ENCODE measurements around the gene TMCC1. TPM values are rescaled to one million over a fixed set of nuclear protein-coding genes. Genes with fewer than 3 reads are reported as not detected.

Gene TMCC1
- total and polyA plus RNA-seq, 7 experiments from 2014 or later, result 2.6 to 39.4 (median 35.5) TPM

DNA sequence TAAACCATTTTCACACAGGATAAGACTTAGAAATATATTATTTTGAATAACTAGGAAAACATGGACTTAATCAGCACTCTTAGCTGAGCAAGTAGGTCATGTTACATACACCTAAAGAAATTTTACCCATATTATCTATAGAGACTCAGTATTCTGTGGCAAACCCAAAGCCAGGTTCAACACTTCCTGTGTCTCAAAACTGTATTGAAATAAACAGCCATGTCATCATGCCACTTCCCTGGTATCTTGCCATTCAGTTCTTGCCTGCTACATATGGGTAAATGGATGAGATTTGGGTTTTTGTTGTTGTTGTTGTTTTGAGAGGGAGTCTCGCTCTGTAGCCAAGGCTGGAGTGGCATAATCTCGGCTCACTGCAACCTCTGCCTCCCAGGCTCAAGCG, 145.5 kb downstream of the TMCC1 start:
- ATAC-seq, result no peak

DNA sequence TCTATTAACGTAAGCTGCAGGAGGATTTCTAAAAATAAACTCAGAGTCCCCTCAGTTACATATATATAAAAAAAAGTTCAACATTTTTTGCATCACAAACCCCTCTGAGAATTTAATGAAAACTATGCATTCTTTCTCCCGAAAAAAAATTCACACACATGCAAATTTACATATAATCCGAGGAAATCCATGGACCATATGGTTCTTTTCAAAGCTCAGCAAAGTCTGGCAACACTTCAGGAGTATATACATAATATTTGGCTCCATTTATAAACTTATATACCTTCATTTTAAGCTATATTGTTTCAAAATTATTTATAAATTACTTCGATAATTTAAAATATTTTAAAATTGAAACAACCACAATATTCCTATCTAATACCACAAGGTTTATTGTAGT, 146.4 kb downstream of the TMCC1 start:
- no peaks in the 10 kb centered on the region for H3K36me3 Mint-ChIP-seq
- no peak overlapping the region for H3K27ac Mint-ChIP-seq
- CTCF ChIA-PET, result no interaction called here

More for the DNA sequence above, 145.5 kb downstream of the TMCC1 start:
- intact Hi-C loops (cut with micrococcal nuclease), result no loop called here
- no peak for DNase-seq
- H3K4me1 ChIP-seq (ENCODE audit: control insufficient read depth in 2 of 2, insufficient read depth in 2 of 2, low read length in 2 of 2), result no peaks in the 10 kb centered on the region
- H3K36me3 ChIP-seq (ENCODE audit: control insufficient read depth in 2 of 3, insufficient read depth in 3 of 3, low read length in 3 of 3), result no peaks in the 10 kb centered on the region
- no peak overlapping the region for H3K27ac ChIP-seq (ENCODE audit: low read depth, low read length)
- Mint-ChIP-seq H3K36me3 (peaks cover 5 to 6% (median 5%) of the 10 kb centered on the region in 5 donors), H3K27ac (no peak overlapping the region), H3K27me3 (no peaks in the 10 kb centered on the region), H3K9me3 (peaks cover 0 to 6% (median 5%) of the 10 kb centered on the region in 11 donors), H3K4me1 (peaks cover 2 to 17% (median 10%) of the 10 kb centered on the region in 7 donors), H3K4me3 (no peak overlapping the region)
- ChIA-PET CTCF (no interaction called here), POLR2A (no interaction called here)
- H3K4me3 ChIP-seq (ENCODE audit: low read length), result no peak overlapping the region
- no peaks in the 10 kb centered on the region for H3K27me3 ChIP-seq (ENCODE audit: control insufficient read depth in 2 of 2, insufficient read depth in 2 of 2, low read length in 2 of 2)
- peaks cover 0 to 3% (median 0%) of the 10 kb centered on the region in 3 experiments for H3K9me3 ChIP-seq (ENCODE audit: control insufficient read depth in 2 of 3, low read length in 3 of 3)

DNA sequence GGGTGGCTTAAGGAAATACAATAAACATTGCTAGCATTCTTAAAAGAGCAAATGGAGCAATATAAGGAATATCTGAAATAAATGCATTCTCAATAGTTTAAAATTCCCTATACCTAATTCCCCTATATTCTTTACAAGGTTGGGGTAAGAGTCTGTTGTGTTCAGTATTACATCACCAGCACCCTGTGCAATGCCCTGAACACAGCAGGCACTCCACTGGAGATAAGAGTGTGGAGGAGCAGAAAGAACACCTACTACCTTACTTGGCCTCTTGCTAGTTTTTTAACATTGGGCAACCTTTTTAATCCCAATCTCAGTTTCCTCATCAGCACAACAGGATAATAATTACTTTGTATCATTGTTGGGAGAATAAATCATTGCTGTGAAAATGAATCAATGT, 146.9 kb downstream of the TMCC1 start:
- POLR2A ChIA-PET, result no interaction called here
- no peak overlapping the region for H3K27ac Mint-ChIP-seq
- CTCF ChIA-PET, result interaction anchor here (0.7 kb wide), 1 partner anchor 1182 kb away, joined by 3 read pairs; no protein-coding TSS in a partner anchor

More for the DNA sequence above, 146.4 kb downstream of the TMCC1 start:
- intact Hi-C loops (cut with micrococcal nuclease), result no loop called here
- no peak overlapping the region for H3K4me3 Mint-ChIP-seq
- peaks cover 2 to 25% (median 15%) of the 10 kb centered on the region in 7 donors for H3K4me1 Mint-ChIP-seq
- Histone ChIP-seq H3K4me1 (ENCODE audit: control insufficient read depth in 2 of 2, insufficient read depth in 2 of 2, low read length in 2 of 2) (no peaks in the 10 kb centered on the region), H3K27ac (ENCODE audit: low read depth, low read length) (no peak overlapping the region), H3K9me3 (ENCODE audit: control insufficient read depth in 2 of 3, low read length in 3 of 3) (no peaks in the 10 kb centered on the region), H3K27me3 (ENCODE audit: control insufficient read depth in 2 of 2, insufficient read depth in 2 of 2, low read length in 2 of 2) (no peaks in the 10 kb centered on the region), H3K36me3 (ENCODE audit: control insufficient read depth in 2 of 3, insufficient read depth in 3 of 3, low read length in 3 of 3) (no peaks in the 10 kb centered on the region), H3K4me3 (ENCODE audit: low read length) (no peak overlapping the region)
- H3K27me3 Mint-ChIP-seq, result no peaks in the 10 kb centered on the region
- POLR2A ChIA-PET, result no interaction called here
- H3K9me3 Mint-ChIP-seq, result no peaks in the 10 kb centered on the region
- DNase-seq, result no peak
- ATAC-seq, result no peak

DNA sequence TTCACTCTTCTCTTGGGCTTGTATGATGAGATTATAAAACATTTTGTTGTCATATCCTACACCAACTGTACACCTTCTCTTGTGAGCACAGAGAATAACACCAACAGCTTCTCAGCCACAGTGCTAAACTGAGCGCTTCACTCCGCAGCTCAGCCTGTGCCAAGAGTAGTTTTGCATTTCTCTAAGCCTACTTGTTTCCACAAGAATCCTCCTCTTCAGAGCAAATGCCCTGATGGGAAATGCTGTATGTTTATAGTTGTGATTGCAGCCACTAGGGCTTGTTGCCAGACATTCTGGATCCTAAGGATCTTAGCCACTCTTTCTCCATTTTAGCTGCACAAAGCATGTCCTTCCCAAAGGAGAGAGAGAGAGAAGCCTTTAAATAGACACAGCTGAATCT, 148.3 kb downstream of the TMCC1 start:
- CTCF ChIA-PET, result interaction anchor here (0.6 kb wide), 1 partner anchor 19 kb away, joined by 3 read pairs; no protein-coding TSS in a partner anchor
- Histone ChIP-seq H3K36me3 (ENCODE audit: control insufficient read depth in 2 of 3, insufficient read depth in 3 of 3, low read length in 3 of 3) (no peaks in the 10 kb centered on the region), H3K9me3 (ENCODE audit: control insufficient read depth in 2 of 3, low read length in 3 of 3) (no peaks in the 10 kb centered on the region), H3K27me3 (ENCODE audit: control insufficient read depth in 2 of 2, insufficient read depth in 2 of 2, low read length in 2 of 2) (no peaks in the 10 kb centered on the region), H3K27ac (ENCODE audit: low read depth, low read length) (no peak overlapping the region), H3K4me1 (ENCODE audit: control insufficient read depth in 2 of 2, insufficient read depth in 2 of 2, low read length in 2 of 2) (no peaks in the 10 kb centered on the region), H3K4me3 (ENCODE audit: low read length) (no peak overlapping the region)
- peaks cover 2 to 32% (median 21%) of the 10 kb centered on the region in 7 donors for H3K4me1 Mint-ChIP-seq
- POLR2A ChIA-PET, result no interaction called here
- ATAC-seq (no peak), DNase-seq (no peak)
- no peaks in the 10 kb centered on the region for H3K9me3 Mint-ChIP-seq
- H3K36me3 Mint-ChIP-seq, result no peaks in the 10 kb centered on the region
- intact Hi-C loops (cut with micrococcal nuclease), result no loop called here
- no peak overlapping the region for H3K27ac Mint-ChIP-seq
- no peaks in the 10 kb centered on the region for H3K27me3 Mint-ChIP-seq
- H3K4me3 Mint-ChIP-seq, result no peak overlapping the region

More for the DNA sequence above, 146.9 kb downstream of the TMCC1 start:
- no peaks in the 10 kb centered on the region for H3K27me3 ChIP-seq (ENCODE audit: control insufficient read depth in 2 of 2, insufficient read depth in 2 of 2, low read length in 2 of 2)
- Mint-ChIP-seq H3K4me3 (no peak overlapping the region), H3K9me3 (no peaks in the 10 kb centered on the region), H3K36me3 (no peaks in the 10 kb centered on the region), H3K4me1 (peaks cover 2 to 30% (median 20%) of the 10 kb centered on the region in 7 donors), H3K27me3 (no peaks in the 10 kb centered on the region)
- no peaks in the 10 kb centered on the region for H3K4me1 ChIP-seq (ENCODE audit: control insufficient read depth in 2 of 2, insufficient read depth in 2 of 2, low read length in 2 of 2)
- H3K36me3 ChIP-seq (ENCODE audit: control insufficient read depth in 2 of 3, insufficient read depth in 3 of 3, low read length in 3 of 3), result no peaks in the 10 kb centered on the region
- no peaks in the 10 kb centered on the region for H3K9me3 ChIP-seq (ENCODE audit: control insufficient read depth in 2 of 3, low read length in 3 of 3)
- DNase-seq (no peak), ATAC-seq (no peak)
- intact Hi-C loops (cut with micrococcal nuclease), result no loop called here
- no peak overlapping the region for H3K27ac ChIP-seq (ENCODE audit: low read depth, low read length)
- no peak overlapping the region for H3K4me3 ChIP-seq (ENCODE audit: low read length)

DNA sequence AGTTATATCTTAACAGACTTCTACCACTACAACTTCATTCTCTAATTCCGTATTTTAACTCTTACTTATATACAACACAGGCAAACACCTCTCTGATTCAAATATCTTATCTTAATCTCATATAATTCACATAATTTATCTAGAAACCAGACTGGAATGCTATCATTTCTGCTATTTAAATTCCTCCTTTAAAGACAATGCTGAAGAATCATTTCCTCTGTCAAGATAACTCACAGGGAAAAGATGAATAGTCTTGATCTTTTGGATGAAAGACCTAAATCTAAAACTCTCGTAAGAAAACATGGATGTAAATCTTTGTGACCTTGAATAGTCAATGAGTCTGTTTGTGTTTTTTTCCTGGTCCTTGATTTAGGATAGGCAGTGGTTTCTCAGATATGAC, 151.7 kb downstream of the TMCC1 start:
- no peaks in the 10 kb centered on the region for H3K27me3 Mint-ChIP-seq
- no peaks in the 10 kb centered on the region for H3K4me1 ChIP-seq (ENCODE audit: control insufficient read depth in 2 of 2, insufficient read depth in 2 of 2, low read length in 2 of 2)
- ChIA-PET POLR2A (no interaction called here), CTCF (no interaction called here)
- H3K4me3 Mint-ChIP-seq, result no peak overlapping the region
- H3K4me1 Mint-ChIP-seq, result peaks cover 0 to 27% (median 18%) of the 10 kb centered on the region in 7 donors
- no peaks in the 10 kb centered on the region for H3K9me3 ChIP-seq (ENCODE audit: control insufficient read depth in 2 of 3, low read length in 3 of 3)
- no peak overlapping the region for H3K27ac Mint-ChIP-seq
- no peak for DNase-seq
- no peak for ATAC-seq
- intact Hi-C loops (cut with micrococcal nuclease), result no loop called here
- H3K36me3 Mint-ChIP-seq, result peaks cover 0 to 7% (median 0%) of the 10 kb centered on the region in 5 donors
- H3K27ac ChIP-seq (ENCODE audit: low read depth, low read length), result no peak overlapping the region
- H3K9me3 Mint-ChIP-seq, result no peaks in the 10 kb centered on the region
- H3K27me3 ChIP-seq (ENCODE audit: control insufficient read depth in 2 of 2, insufficient read depth in 2 of 2, low read length in 2 of 2), result no peaks in the 10 kb centered on the region
- H3K36me3 ChIP-seq (ENCODE audit: control insufficient read depth in 2 of 3, insufficient read depth in 3 of 3, low read length in 3 of 3), result no peaks in the 10 kb centered on the region
- H3K4me3 ChIP-seq (ENCODE audit: low read length), result no peak overlapping the region

DNA sequence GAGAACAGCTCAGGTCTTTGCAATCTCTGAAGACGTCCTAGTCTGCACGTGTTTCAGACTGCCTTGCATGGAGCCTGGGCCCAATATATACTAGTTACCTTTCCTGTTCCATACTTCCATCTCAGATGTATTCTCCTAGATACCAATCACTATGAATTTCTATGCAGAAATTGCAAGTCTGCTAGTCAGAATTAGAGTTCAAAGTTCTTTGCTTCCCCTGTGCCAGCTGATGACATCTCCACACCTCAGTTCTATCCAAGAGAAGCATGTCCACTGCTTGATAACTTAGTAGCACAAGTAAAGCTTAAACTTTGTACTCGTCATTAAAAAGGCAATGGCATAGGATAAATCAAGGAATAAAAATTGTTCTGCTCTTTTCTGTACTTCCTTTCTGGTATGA, 153.4 kb downstream of the TMCC1 start:
- H3K27me3 ChIP-seq (ENCODE audit: control insufficient read depth in 2 of 2, insufficient read depth in 2 of 2, low read length in 2 of 2), result no peaks in the 10 kb centered on the region
- Mint-ChIP-seq H3K27me3 (no peaks in the 10 kb centered on the region), H3K4me3 (no peak overlapping the region), H3K27ac (no peak overlapping the region), H3K9me3 (no peaks in the 10 kb centered on the region), H3K4me1 (peaks cover 0 to 25% (median 14%) of the 10 kb centered on the region in 7 donors), H3K36me3 (peaks cover 0 to 14% (median 6%) of the 10 kb centered on the region in 5 donors)
- ATAC-seq (no peak), DNase-seq (no peak)
- H3K9me3 ChIP-seq (ENCODE audit: control insufficient read depth in 2 of 3, low read length in 3 of 3), result no peaks in the 10 kb centered on the region
- H3K4me1 ChIP-seq (ENCODE audit: control insufficient read depth in 2 of 2, insufficient read depth in 2 of 2, low read length in 2 of 2), result no peaks in the 10 kb centered on the region
- intact Hi-C loops (cut with micrococcal nuclease), result no loop called here
- no peaks in the 10 kb centered on the region for H3K36me3 ChIP-seq (ENCODE audit: control insufficient read depth in 2 of 3, insufficient read depth in 3 of 3, low read length in 3 of 3)
- no peak overlapping the region for H3K4me3 ChIP-seq (ENCODE audit: low read length)
- no peak overlapping the region for H3K27ac ChIP-seq (ENCODE audit: low read depth, low read length)
- ChIA-PET POLR2A (no interaction called here), CTCF (no interaction called here)

DNA sequence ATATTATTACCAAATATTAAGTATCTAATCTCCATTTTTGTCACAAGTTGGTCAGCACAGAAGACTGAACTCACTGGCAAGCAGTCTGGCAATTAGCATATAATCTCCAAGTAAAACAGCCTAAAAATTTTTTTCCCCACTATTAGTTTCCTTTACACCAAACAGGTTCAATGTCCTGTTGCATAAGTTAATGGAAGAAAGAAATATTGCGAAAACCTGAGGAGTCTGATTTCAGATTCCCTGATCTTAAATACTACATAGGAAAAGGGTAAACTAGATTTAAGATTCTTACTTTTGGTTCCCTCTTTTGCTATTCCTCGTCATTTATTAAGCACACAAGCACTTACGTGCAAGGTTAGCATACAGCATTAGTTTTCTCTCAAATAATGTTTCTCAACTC, 153.9 kb downstream of the TMCC1 start:
- ATAC-seq (no peak), DNase-seq (no peak)
- ChIA-PET POLR2A (no interaction called here), CTCF (no interaction called here)
- Mint-ChIP-seq H3K4me1 (peaks cover 0 to 20% (median 14%) of the 10 kb centered on the region in 7 donors), H3K9me3 (no peaks in the 10 kb centered on the region), H3K4me3 (no peak overlapping the region), H3K36me3 (peaks cover 0 to 14% (median 6%) of the 10 kb centered on the region in 5 donors), H3K27ac (peak overlapping the region in 1 of 9 donors; percentile 37), H3K27me3 (no peaks in the 10 kb centered on the region)
- intact Hi-C loops (cut with micrococcal nuclease), result no loop called here
- Histone ChIP-seq H3K4me1 (ENCODE audit: control insufficient read depth in 2 of 2, insufficient read depth in 2 of 2, low read length in 2 of 2) (no peaks in the 10 kb centered on the region), H3K27me3 (ENCODE audit: control insufficient read depth in 2 of 2, insufficient read depth in 2 of 2, low read length in 2 of 2) (no peaks in the 10 kb centered on the region), H3K4me3 (ENCODE audit: low read length) (no peak overlapping the region), H3K36me3 (ENCODE audit: control insufficient read depth in 2 of 3, insufficient read depth in 3 of 3, low read length in 3 of 3) (no peaks in the 10 kb centered on the region), H3K27ac (ENCODE audit: low read depth, low read length) (no peak overlapping the region), H3K9me3 (ENCODE audit: control insufficient read depth in 2 of 3, low read length in 3 of 3) (no peaks in the 10 kb centered on the region)

Data from naive thymus-derived CD4-positive, alpha-beta T cell (primary cell).